ENCODE measurements around the gene RNF213. TPM values are rescaled to one million over a fixed set of nuclear protein-coding genes. Genes with fewer than 3 reads are reported as not detected.

The RNF213 gene
- total RNA-seq, 1 donor from 2014 or later = 228 TPM

GRCh38 chr17:80286638-80286960, 25.9 kb downstream of the RNF213 start:
- no peaks in the 10 kb centered on the region for H3K9me3 Mint-ChIP-seq
- no peak overlapping the region for H3K4me3 Mint-ChIP-seq
- no peaks in the 10 kb centered on the region for H3K27me3 Mint-ChIP-seq
- DNase-seq (no peak), ATAC-seq (ENCODE audit: low read depth) (no peak)
- POLR2A ChIA-PET = no interaction called here
- H3K27ac Mint-ChIP-seq = no peak overlapping the region
- peaks cover 52% of the 10 kb centered on the region for H3K36me3 Mint-ChIP-seq (ENCODE audit: low read depth)
- H3K4me1 Mint-ChIP-seq = no peaks in the 10 kb centered on the region
- CTCF ChIA-PET = no interaction called here
- TF ChIP-seq CTCF (IDR thresholded peaks at IDR 0.05) = no peak
- intact Hi-C loops (cut with micrococcal nuclease) = no loop called here

- CTCF ChIA-PET = no interaction called here
- no peak for TF ChIP-seq CTCF (IDR thresholded peaks at IDR 0.05)
- DNase-seq (no peak), ATAC-seq (ENCODE audit: low read depth) (no peak)
- no peak overlapping the region for H3K4me3 Mint-ChIP-seq
- H3K9me3 Mint-ChIP-seq = no peaks in the 10 kb centered on the region
- H3K36me3 Mint-ChIP-seq (ENCODE audit: low read depth) = peaks cover 56% of the 10 kb centered on the region
- H3K27ac Mint-ChIP-seq = no peak overlapping the region
- H3K4me1 Mint-ChIP-seq = no peaks in the 10 kb centered on the region
- intact Hi-C loops (cut with micrococcal nuclease) = no loop called here
- no peaks in the 10 kb centered on the region for H3K27me3 Mint-ChIP-seq
- POLR2A ChIA-PET = interaction anchor here (0.5 kb wide), 1 partner anchor 13 kb away, joined by 5 read pairs; no protein-coding TSS in a partner anchor
Observed at GRCh38 chr17:80287038-80287437, 26.4 kb downstream of the RNF213 start.

- intact Hi-C loops (cut with micrococcal nuclease) = no loop called here
- CTCF ChIA-PET = no interaction called here
- H3K36me3 Mint-ChIP-seq (ENCODE audit: low read depth) = peaks cover 63% of the 10 kb centered on the region
Observed at GRCh38 chr17:80287806-80288567, 27.3 kb downstream of the RNF213 start.

GRCh38 chr17:80289616-80290015, 29.0 kb downstream of the RNF213 start:
- Mint-ChIP-seq H3K4me3 (no peak overlapping the region), H3K9me3 (no peaks in the 10 kb centered on the region), H3K27ac (no peak overlapping the region), H3K36me3 (ENCODE audit: low read depth) (peaks cover 69% of the 10 kb centered on the region), H3K4me1 (no peaks in the 10 kb centered on the region), H3K27me3 (no peaks in the 10 kb centered on the region)
- ATAC-seq (ENCODE audit: low read depth) (no peak), DNase-seq (no peak)
- CTCF ChIA-PET = no interaction called here
- intact Hi-C loops (cut with micrococcal nuclease) = loop anchor here (10.0 kb wide), 1 partner anchor 95 kb away; no protein-coding TSS in a partner anchor
- POLR2A ChIA-PET = no interaction called here
- TF ChIP-seq CTCF (IDR thresholded peaks at IDR 0.05) = no peak

More at GRCh38 chr17:80287806-80288567, 27.3 kb downstream of the RNF213 start:
- peak overlapping the region; percentile 30 for H3K27ac Mint-ChIP-seq
- ATAC-seq (ENCODE audit: low read depth) (no peak), DNase-seq (no peak)
- no peak for TF ChIP-seq CTCF (IDR thresholded peaks at IDR 0.05)
- POLR2A ChIA-PET = no interaction called here
- H3K27me3 Mint-ChIP-seq = no peaks in the 10 kb centered on the region
- no peaks in the 10 kb centered on the region for H3K4me1 Mint-ChIP-seq
- H3K9me3 Mint-ChIP-seq = no peaks in the 10 kb centered on the region
- no peak overlapping the region for H3K4me3 Mint-ChIP-seq

GRCh38 chr17:80290156-80290555, 29.5 kb downstream of the RNF213 start:
- Mint-ChIP-seq H3K9me3 (no peaks in the 10 kb centered on the region), H3K36me3 (ENCODE audit: low read depth) (peaks cover 73% of the 10 kb centered on the region), H3K27ac (no peak overlapping the region), H3K4me3 (no peak overlapping the region), H3K27me3 (no peaks in the 10 kb centered on the region), H3K4me1 (no peaks in the 10 kb centered on the region)
- ChIA-PET CTCF (no interaction called here), POLR2A (no interaction called here)
- TF ChIP-seq CTCF (IDR thresholded peaks at IDR 0.05) = no peak
- intact Hi-C loops (cut with micrococcal nuclease) = loop anchor here (10.0 kb wide), 1 partner anchor 95 kb away; no protein-coding TSS in a partner anchor
- ATAC-seq (ENCODE audit: low read depth) (no peak), DNase-seq (no peak)

All from activated B cell treated with CpG ODN at 0.5 μM for 24 hours (primary cell).